OCI-LY1 (cell line): ENCODE results near the gene PLCG2.

Experiments used
- EZH2 ChIP-seq: fragments of 200-600 bp; sonication (generic), shearing (Covaris generic); IDR thresholded peaks from 2 replicates; pipeline ENCODE4 v1.8.0; 2017; ENCODE audit warnings: borderline replicate concordance, mixed run types, mild to moderate bottlenecking, antibody characterized with exemption, low read length, moderate library complexity, mixed read lengths
- TF ChIP-seq, protein P1 (sequence below): fragments of 200-600 bp; sonication (generic), shearing (Covaris generic); IDR thresholded peaks from 2 replicates; pipeline ENCODE4 v1.5.1; 2017; ENCODE audit warnings: mild to moderate bottlenecking, antibody characterized with exemption, low read length, moderate library complexity, mixed read lengths

DNA sequence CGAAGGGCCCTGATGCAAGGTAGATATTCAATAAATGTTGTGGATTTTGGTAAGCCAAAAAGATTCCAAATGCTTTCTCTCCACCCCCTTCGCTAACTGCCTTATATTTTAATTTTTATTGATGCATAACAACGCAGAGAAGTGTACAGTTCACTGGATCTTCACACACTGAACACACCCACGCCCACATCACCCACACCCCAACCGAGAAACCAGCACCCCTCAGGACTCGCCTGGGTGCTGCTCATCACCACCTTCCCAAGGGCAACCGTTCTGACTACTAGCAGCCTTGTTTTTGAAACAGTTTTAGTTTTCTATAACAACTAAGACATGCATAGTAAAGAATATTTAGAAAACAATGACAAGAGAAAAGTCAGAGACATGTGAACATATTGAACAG lies 9.1 kb upstream of the PLCG2 start:
- TF ChIP-seq, protein P1, sequence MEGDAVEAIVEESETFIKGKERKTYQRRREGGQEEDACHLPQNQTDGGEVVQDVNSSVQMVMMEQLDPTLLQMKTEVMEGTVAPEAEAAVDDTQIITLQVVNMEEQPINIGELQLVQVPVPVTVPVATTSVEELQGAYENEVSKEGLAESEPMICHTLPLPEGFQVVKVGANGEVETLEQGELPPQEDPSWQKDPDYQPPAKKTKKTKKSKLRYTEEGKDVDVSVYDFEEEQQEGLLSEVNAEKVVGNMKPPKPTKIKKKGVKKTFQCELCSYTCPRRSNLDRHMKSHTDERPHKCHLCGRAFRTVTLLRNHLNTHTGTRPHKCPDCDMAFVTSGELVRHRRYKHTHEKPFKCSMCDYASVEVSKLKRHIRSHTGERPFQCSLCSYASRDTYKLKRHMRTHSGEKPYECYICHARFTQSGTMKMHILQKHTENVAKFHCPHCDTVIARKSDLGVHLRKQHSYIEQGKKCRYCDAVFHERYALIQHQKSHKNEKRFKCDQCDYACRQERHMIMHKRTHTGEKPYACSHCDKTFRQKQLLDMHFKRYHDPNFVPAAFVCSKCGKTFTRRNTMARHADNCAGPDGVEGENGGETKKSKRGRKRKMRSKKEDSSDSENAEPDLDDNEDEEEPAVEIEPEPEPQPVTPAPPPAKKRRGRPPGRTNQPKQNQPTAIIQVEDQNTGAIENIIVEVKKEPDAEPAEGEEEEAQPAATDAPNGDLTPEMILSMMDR: no peak
- TF ChIP-seq EZH2: no peak
